Testis (tissue), 2 donors: ENCODE measurements around the gene SRD5A1.

Experiments used
- CTCF ChIP-seq, 3 experiments: fragments of 450-650 bp in 2 of 3; fragments of 200-600 bp in 1 of 3; sonication (generic) in 1 of 3; IDR thresholded peaks; one replicate each; pipeline ENCODE4 v1.5.1; 2016 to 2019; ENCODE audit warnings: antibody characterized with exemption in 3 of 3, mild to moderate bottlenecking in 2 of 3, moderate library complexity in 1 of 3
- POLR2A ChIP-seq: fragments of 450-650 bp; IDR thresholded peaks from one replicate; pipeline ENCODE4 v1.6.1; 2017; ENCODE audit warnings: antibody characterized with exemption, mild to moderate bottlenecking, moderate library complexity

- no peak for TF ChIP-seq CTCF (IDR thresholded peaks at IDR 0.05)
- no peak for TF ChIP-seq POLR2A
Measured at GRCh38 chr5:6704361-6704851, 71.2 kb downstream of the SRD5A1 start.
